SK-MEL-5 (cell line): Measurements from ENCODE around the gene MED16. TPM values are rescaled to one million over a fixed set of nuclear protein-coding genes. Genes with fewer than 3 reads are reported as not detected.

Source experiments
- DNase-seq: peaks from one replicate; pipeline ENCODE4 v3.0.0-alpha.2; 2016; ENCODE audit warnings: low read depth, low spot score
- in situ Hi-C: cut with HindIII; loops from 2 replicates; pipeline ENCODE4 v1.10.0; 2016; ENCODE audit warnings: low sequenced_read_pairs, high pct_unique_total_duplicates, low pct_unique_long_range_greater_than_20kb
- polyA plus RNA-seq, 2 experiments: library from polyadenylated mRNA; depleted of rRNA; stranded (reverse); fragments of >200 nt; gene quantifications; 2 replicates each; pipeline ENCODE4 v1.2.3, GENCODE V29; 2015
- total RNA-seq: library from RNA; depleted of rRNA; stranded (reverse); fragments of >200 nt; shearing (Covaris generic); gene quantifications from 2 replicates; pipeline ENCODE4 v1.2.3, GENCODE V29; 2014; rRNA removed

MED16 gene, protein sequence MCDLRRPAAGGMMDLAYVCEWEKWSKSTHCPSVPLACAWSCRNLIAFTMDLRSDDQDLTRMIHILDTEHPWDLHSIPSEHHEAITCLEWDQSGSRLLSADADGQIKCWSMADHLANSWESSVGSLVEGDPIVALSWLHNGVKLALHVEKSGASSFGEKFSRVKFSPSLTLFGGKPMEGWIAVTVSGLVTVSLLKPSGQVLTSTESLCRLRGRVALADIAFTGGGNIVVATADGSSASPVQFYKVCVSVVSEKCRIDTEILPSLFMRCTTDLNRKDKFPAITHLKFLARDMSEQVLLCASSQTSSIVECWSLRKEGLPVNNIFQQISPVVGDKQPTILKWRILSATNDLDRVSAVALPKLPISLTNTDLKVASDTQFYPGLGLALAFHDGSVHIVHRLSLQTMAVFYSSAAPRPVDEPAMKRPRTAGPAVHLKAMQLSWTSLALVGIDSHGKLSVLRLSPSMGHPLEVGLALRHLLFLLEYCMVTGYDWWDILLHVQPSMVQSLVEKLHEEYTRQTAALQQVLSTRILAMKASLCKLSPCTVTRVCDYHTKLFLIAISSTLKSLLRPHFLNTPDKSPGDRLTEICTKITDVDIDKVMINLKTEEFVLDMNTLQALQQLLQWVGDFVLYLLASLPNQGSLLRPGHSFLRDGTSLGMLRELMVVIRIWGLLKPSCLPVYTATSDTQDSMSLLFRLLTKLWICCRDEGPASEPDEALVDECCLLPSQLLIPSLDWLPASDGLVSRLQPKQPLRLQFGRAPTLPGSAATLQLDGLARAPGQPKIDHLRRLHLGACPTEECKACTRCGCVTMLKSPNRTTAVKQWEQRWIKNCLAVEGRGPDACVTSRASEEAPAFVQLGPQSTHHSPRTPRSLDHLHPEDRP
- total RNA-seq = 3.2 and 3.9 TPM in 2 replicates
- polyA plus RNA-seq (2015; cell fraction: cytosol; rRNA removed) = 25.3 and 33.5 TPM in 2 replicates
- 13.3 and 21.4 TPM in 2 replicates for polyA plus RNA-seq (2015; cell fraction: nucleus; rRNA removed)

DNA sequence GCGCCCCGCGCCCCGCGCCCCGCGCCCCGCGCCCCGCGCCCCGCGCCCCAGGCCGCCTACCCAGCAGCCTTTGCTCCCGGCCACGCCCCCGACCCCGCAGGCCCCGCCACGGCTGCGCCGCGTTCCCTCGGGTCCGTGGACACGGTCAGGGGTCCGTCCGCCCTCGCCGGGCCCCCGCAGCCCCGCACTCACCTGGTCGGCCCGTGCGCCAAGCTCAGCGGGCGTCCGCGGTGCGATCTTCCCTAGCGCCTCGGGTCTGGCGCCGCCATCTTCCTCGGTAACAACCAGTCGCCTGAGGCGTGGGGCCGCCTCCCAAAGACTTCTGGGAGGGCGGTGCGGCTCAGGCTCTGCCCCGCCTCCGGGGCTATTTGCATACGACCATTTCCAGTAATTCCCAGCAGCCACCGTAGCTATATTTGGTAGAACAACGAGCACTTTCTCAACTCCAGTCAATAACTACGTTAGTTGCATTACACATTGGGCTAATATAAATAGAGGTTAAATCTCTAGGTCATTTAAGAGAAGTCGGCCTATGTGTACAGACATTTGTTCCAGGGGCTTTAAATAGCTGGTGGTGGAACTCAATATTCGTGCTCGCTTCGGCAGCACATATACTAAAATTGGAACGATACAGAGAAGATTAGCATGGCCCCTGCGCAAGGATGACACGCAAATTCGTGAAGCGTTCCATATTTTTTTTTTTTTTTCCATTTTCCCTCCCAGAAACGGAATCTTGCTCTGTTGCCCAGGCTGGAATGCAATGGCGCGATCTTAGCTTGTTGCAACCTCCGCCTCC lies at the start of gene MED16, which contains the start of gene RNU6-9:
TSS of gene MED16 (minus strand) at position 294 of the 796 bp plus-strand sequence. CDS start 2,056 bp downstream, outside the sequence.
TSS of gene RNU6-9 (plus strand) at position 591 of the 796 bp plus-strand sequence.
- in situ Hi-C loops = no loop called here
- peak; percentile 91 for DNase-seq

DNA sequence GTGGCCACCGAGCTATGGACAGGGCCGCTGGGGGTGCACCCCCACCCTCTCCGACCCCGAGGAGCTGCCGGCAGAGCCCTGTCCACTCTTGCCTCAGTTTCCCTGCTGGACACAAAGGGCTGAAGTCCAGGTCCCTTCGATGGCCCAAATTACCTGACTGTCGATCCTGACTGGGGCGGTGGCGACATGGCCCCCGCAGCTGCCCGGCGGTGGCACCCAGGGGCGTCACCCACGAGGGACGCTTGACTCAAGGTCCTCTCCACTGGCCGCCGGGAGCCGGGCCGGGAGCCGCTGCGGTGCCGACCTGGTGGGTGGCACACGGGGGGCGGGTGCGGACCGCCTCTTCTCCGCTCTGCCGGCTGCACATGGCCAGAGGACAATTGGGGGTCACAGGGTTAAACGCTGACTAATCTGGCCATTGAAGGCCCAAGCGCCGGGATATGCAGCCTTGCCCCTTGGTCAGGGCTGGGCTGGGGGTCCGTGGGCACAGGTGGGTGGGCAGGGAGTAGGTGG lies 49.2 kb upstream of the MED16 start:
- in situ Hi-C loops = no loop called here

DNA sequence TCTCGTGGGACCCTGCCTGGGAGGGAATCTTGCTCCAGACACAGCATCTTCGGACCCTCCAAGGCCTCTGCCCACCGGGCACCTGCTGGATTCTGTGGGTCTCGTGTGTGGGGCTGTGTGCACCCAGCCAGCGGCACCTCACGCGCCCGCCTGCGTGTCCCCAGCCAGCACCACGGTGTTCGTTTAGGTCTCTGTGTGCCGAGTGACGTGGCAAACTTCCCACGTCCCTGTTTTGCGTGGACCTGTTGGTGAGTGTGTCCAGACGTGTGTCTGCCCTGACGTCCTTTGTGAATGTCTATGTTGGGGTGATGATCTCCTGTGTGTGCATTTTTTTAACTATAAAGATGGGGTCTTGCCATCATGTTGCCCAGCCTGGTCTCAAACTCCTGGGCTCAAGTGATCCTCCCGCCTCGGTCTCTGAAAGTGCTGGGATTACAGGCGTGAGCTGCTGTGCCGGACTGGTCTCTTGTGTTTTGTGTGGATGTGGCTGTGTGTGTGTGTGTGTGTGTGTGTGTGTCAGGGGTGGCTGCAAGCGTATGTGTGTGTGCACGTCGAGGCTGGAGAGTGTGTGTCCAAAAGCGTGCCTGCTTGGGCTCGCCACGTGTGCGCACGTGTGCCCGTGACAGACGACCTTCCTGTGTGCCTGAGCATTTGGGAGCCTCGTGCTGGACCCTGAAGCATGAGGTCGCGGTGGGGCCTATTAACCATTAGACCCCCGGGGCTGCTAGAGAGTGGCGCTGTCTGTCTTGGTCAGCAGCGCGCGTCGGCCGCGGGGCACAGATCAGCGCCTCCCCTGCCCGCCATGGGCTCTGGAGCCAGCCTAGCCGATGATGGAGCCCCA lies 48.5 kb upstream of the MED16 start:
- no peak for DNase-seq
- in situ Hi-C loops = no loop called here

More for the DNA sequence above, 49.2 kb upstream of the MED16 start:
- no peak for DNase-seq

DNA sequence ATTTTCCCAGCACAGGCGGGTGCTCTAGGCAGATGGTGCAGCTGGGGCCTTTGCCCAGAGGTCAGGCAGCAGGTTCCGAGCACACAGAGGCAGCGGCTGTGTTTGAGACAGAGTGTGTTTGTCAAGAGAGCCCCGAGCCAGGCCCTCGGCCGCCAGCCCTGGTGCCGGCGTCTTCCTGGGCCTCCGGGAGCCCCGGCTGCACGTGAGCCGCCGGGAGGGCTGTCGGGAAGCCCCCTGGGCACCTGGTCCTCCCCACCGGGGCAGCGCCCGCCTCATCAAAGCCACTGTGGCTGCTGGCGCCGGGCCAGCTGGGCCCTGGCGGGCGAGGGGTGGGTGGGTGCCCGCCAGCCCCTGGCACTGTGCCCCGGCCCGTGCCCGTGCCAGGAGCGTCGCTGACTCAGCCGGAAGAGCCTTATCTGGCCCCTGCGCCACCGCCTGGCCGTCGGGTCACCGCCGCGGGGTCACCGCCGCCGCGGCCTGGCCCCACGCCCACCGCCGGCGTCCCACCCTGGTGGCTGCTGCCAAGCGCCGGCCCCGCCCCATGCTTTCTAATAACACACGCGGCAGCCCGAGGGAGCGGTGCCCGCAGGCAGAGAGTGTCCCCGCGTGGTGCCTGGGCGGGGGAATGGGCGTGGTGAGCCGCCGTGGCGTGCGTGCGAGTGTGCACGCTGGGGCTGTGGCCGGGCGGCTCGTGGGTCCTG lies 47.8 kb upstream of the MED16 start:
- in situ Hi-C loops = no loop called here
- DNase-seq = no peak

DNA sequence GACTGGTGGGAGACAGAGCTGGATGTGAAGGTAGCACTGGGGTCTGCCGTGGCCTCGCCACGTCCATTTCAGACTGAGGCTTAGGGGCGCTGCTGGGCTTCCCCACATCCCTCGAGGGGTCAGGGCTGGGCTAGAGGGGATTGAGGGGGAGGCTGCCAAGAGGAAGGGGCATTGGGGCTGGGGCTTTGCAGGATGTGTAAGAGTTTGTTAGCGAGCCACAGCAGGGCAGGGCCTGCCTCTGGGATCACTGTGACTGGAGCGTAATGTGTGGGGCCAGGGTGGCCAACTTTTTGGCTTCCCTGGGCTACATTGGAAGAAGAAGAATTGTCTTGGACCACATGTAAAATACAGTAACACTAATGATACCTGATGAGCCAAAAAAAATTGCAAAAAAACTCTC lies 46.9 kb upstream of the MED16 start:
- in situ Hi-C loops = no loop called here
- no peak for DNase-seq

DNA sequence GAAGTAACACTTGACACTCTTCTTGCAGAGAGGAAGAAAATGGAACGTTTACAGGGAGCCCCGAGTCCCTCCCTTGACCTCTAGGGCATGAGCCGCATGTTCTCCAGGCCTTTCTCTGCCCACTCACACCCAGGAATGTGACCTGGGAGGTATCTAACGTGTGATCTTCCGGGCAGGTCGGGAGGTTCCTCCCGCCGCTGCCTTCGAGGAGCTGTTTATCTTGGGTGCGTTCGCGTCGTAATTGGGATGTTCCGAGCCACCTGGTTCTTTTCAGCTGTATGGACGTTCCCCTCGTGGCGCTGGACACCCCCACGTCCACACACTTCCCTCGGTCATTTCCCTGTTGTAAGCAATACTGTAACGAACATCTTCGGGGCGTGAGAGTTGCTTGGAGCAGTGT lies 46.5 kb upstream of the MED16 start:
- in situ Hi-C loops = no loop called here
- no peak for DNase-seq

DNA sequence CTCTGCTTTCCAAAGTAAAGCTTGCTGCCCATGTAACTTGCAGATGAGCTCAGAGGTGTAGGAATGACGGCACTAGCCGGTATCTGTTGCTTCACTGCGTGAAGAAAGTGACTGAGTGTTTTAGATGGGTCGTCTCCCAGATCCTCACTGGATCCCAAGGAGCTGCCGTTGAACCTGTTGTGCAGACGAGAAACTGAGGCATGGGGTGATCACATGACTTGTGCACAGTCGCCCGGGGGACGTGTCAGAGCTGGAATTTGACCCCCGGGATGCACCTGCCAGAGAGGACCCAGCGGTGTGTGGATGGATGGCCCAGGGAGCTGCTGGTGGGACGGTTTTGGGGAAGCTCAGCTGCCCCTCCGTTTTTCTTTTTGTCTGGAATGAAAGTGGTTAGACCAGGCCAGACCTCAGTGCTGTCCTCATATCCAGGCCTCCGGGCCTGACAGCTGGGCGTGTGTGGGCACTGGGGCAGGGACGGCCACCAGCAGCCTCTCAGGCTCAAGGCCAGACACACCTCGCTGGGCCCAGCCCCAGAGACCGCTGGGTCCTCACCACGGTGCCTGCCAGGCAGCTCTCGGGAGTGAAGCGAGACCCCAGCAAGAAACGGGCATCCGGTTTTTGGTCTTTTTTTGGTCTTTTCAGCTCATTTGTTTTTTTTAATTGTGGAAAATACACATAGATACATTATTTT lies 45.4 kb upstream of the MED16 start:
- DNase-seq = no peak
- in situ Hi-C loops = no loop called here

DNA sequence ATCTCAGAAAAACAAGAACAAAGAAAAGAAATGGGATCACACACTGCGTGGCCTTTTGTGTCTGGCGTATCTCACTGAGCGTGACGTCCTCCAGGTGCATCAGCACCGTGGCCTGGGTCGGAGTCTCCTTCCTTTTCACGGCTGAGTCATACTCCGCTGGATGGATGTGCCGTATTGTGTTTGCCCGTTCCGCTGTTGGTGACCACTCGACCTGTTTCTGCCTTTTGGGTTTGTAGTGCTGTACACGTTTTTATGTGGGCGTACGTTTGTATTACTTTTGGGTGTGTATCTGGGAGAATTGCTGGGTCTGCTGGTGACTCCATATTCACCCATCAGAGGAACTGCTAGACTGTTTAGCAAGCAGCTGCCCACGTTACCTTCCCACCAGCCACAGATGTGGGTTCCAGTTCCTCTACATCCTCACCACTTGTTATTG lies 44.3 kb upstream of the MED16 start:
- DNase-seq = no peak
- in situ Hi-C loops = no loop called here

DNA sequence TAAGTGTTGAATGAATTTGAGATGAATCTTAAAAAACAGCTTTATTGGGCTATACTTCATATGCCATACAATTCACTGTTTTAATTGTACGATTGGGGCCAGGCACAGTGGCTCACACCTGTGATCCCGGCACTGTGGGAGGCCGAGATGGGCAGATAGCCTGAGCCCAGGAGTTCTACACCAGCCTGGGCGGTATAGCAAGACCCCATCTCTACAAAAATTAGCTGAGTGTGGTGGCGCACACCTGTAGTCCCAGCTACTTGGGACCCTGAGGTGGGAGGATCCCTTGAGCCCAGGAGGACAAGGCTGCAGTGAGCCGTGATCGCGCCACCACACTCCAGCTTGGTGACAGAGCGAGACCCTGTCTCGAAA lies 43.2 kb upstream of the MED16 start:
- in situ Hi-C loops = no loop called here

DNA sequence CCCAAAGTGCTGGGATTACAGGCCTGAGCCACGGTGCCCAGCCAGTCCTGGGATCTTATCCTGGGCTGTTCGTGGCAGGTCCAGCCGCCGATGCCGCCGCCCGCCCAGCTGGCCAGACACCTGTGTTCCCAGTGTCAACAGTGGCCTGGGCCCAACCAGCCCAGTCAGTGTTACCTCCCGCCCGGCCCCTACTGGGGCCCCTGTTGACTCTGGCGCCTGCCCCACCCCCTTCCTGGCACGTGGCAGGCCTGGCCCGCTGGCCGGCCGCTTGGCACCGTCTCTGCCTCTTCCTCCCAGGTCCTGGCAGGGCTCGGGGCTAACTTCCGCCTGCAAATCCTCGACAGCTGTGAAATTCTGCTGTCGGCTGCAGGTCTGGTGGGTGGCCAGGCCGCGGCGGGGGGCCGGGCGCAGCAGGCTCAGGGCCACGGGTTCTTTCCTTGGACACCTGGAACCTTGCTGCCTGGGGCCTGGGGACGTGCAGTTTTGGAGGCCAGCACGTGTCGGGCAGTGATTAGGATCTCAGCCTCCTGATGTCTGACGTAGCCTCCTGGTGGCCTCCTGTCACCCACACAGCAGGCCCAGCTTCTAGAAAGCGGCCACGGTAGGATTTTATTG lies 42.0 kb upstream of the MED16 start:
- no peak for DNase-seq
- in situ Hi-C loops = no loop called here

More for the DNA sequence above, 43.2 kb upstream of the MED16 start:
- DNase-seq = no peak

DNA sequence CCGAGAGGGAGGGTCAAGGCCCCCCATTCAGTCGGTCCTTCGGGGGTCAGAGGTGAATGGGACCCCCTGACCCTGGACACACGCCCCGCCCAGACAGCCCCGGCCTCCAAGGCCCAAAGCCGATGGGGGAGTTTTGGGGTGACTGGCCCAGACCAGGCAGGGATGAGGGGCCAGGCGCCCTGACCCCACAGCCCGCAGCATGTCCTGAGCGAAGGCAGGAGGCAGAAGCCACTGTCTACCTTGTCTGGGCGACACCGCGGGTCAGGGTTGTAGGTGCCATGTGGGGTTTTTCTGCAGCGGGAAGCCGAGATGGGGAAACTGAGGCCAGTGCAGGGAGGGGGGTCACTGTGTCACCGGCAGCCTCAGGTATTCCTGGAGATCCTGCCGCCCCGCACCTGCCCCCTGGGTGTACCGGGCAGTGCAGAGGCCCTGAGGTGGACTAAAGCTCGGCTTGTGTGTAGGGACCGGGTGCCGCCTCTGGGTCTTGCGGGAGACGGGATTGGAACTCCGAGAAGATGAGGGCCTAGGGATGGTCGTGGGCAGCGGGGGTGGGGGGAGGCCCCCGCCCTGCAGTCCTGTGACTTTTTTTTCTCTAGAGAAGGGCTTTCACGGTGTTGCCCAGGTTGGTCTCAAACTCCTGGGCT lies 41.3 kb upstream of the MED16 start:
- in situ Hi-C loops = no loop called here
- no peak for DNase-seq

DNA sequence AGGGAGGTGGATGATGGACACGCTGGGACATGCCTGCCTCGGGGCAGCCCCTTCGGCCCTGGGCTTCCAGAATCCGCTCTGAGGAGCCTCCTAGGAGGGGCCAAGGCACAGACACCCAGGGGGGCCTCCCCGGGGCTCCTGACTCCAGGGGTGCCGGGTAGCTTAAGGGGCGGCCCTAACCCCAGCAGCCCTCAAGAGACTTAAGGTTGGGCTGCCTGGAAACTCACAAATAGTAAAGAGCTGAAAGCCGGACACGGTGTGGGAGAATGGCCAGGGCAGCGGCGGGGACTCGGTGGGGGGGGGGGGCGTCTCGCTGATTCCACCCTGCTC lies 40.5 kb upstream of the MED16 start:
- in situ Hi-C loops = no loop called here
- DNase-seq = no peak

DNA sequence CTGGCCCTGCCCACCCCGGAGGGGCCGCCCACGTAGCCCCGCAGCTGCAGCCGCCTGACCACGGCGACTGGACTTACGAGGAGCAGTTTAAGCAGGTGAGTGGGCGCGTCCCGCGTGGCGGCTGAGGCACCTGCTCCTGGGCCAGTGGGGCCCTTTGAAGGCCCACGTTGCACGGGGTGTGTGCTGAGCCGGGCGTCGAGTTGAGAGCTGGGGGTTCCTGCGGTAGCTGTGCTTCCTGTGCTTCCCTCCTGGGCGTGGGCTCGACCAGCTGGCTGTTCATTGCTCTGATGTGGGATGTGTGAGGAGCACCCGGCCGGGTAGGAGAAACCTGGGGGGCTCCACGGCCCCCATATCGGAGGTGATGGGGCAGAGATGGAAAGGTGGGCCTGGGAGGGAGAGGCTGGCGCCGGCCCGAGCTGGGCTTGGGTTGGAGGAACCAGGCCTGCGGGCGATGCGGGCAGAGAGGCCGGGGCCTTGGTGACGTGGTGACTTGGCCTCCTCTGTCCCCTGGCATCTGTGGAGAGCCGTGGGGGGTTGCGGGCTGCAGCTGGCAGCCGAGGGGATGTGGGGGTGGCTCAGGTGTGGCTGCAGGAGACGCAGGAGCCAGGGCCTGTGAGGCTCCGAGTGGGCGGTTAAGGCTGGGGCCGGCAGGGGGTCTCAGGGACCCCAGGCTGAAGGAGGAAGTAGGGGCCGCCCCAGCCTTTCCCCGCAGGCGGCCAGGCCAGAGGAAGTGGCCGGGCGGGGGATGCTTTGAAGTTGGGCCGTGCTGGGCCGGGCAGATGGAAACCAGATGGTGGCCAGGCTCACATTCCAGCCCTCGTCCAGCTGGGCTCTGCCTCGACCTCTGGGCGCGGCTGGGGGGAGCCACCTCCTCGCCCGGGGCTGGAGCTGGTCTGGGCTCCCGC lies 39.9 kb upstream of the MED16 start:
- in situ Hi-C loops = no loop called here
- no peak for DNase-seq
